Activated naive CD4-positive, alpha-beta T cell treated with anti-CD3 and anti-CD28 coated beads, Interleukin-2, amount 10 ng/mL, durations not matched to agents 7 days and 5 days (primary cell): ENCODE measurements around the gene GLYATL3.
A peak's percentile ranks its signal among the peaks of the same experiment; 100 is the strongest.
"Not testable (repeated sequence)": the region's sequence is repeated elsewhere in the genome, so short reads cannot be mapped to it uniquely, and the experiment has no call there.

Experiments used
- CTCF ChIA-PET: fragments of 350-600 bp; sonication (Branson Sonifier 250); formaldehyde crosslinking; loops from one replicate; lab custom pipeline; 2021; ENCODE audit warnings: antibody characterized with exemption; lab: Charles Lee
- DNase-seq: peaks from one replicate; pipeline ENCODE4 v3.0.0-alpha.2; 2020
- H3K27ac Mint-ChIP-seq: one replicate; pipeline ENCODE4 v1.8.0; 2021; ENCODE audit warnings: mild to moderate bottlenecking, moderate library complexity, mixed read lengths
- H3K27me3 Mint-ChIP-seq: one replicate; pipeline ENCODE4 v1.8.0; 2021; ENCODE audit warnings: mild to moderate bottlenecking, mixed read lengths
- H3K36me3 Mint-ChIP-seq: one replicate; pipeline ENCODE4 v1.8.0; 2021; ENCODE audit warnings: mixed read lengths
- H3K4me1 Mint-ChIP-seq: one replicate; pipeline ENCODE4 v1.8.0; 2021; ENCODE audit warnings: mixed read lengths
- H3K4me3 Mint-ChIP-seq: one replicate; pipeline ENCODE4 v1.8.0; 2021; ENCODE audit warnings: mild to moderate bottlenecking, moderate library complexity, mixed read lengths
- H3K9me3 Mint-ChIP-seq: one replicate; pipeline ENCODE4 v1.8.0; 2021; ENCODE audit warnings: mixed read lengths

The GLYATL3 gene

GRCh38 chr6:49499623-49500022 is at the start of gene GLYATL3:
TSS of gene GLYATL3 (plus strand) at chr6:49499923. CDS start at chr6:49511991, 12,068 bp downstream.
- no peaks in the 10 kb centered on the region for H3K36me3 Mint-ChIP-seq
- no peak within 1 kb of the TSS for H3K27ac Mint-ChIP-seq
- CTCF ChIA-PET: no interaction called here
- no peaks in the 10 kb centered on the region for H3K9me3 Mint-ChIP-seq
- H3K4me3 Mint-ChIP-seq: no peak within 1 kb of the TSS
- no peaks in the 10 kb centered on the region for H3K4me1 Mint-ChIP-seq
- no peaks in the 10 kb centered on the region for H3K27me3 Mint-ChIP-seq
- DNase-seq: no peak

GRCh38 chr6:49453221-49453620 is 46.5 kb upstream of the GLYATL3 start:
- Mint-ChIP-seq H3K27me3 (no peaks in the 10 kb centered on the region), H3K27ac (no peak overlapping the region), H3K36me3 (peaks cover 20% of the 10 kb centered on the region), H3K4me3 (no peak overlapping the region), H3K9me3 (no peaks in the 10 kb centered on the region), H3K4me1 (peaks cover 9% of the 10 kb centered on the region)
- CTCF ChIA-PET: interaction anchor here (0.7 to 1.1 kb wide), 2 partner anchors 15 to 99 kb away, joined by 3 to 5 read pairs; no protein-coding TSS in a partner anchor
- no peak for DNase-seq

- H3K4me1 Mint-ChIP-seq: peaks cover 11% of the 10 kb centered on the region
- no peak for DNase-seq
- CTCF ChIA-PET: interaction anchor here (0.7 to 1.1 kb wide), 4 partner anchors 10 to 147 kb away, joined by 3 to 4 read pairs (median 3); no protein-coding TSS in a partner anchor
- H3K27me3 Mint-ChIP-seq: no peaks in the 10 kb centered on the region
- no peaks in the 10 kb centered on the region for H3K9me3 Mint-ChIP-seq
- no peak overlapping the region for H3K4me3 Mint-ChIP-seq
- H3K27ac Mint-ChIP-seq: peak overlapping the region; percentile 74
- H3K36me3 Mint-ChIP-seq: peaks cover 25% of the 10 kb centered on the region
These were observed 44.7 kb upstream of the GLYATL3 start for GRCh38 chr6:49454787-49455709.

- H3K4me3 Mint-ChIP-seq: no peak overlapping the region
- no peak for DNase-seq
- H3K4me1 Mint-ChIP-seq: peaks cover 29% of the 10 kb centered on the region
- no peaks in the 10 kb centered on the region for H3K9me3 Mint-ChIP-seq
- peaks cover 25% of the 10 kb centered on the region for H3K36me3 Mint-ChIP-seq
- H3K27ac Mint-ChIP-seq: no peak overlapping the region
- CTCF ChIA-PET: no interaction called here
- no peaks in the 10 kb centered on the region for H3K27me3 Mint-ChIP-seq
These were observed 42.0 kb upstream of the GLYATL3 start for GRCh38 chr6:49457771-49458170.

- Mint-ChIP-seq H3K4me3 (peak overlapping the region; percentile 92), H3K27me3 (no peaks in the 10 kb centered on the region), H3K9me3 (no peaks in the 10 kb centered on the region), H3K27ac (peak overlapping the region; percentile 98), H3K4me1 (peaks cover 49% of the 10 kb centered on the region), H3K36me3 (peaks cover 27% of the 10 kb centered on the region)
- CTCF ChIA-PET: no interaction called here
- DNase-seq: no peak
These were observed 37.7 kb upstream of the GLYATL3 start for GRCh38 chr6:49462071-49462470.

- Mint-ChIP-seq H3K4me1 (peaks cover 49% of the 10 kb centered on the region), H3K9me3 (no peaks in the 10 kb centered on the region), H3K36me3 (peaks cover 24% of the 10 kb centered on the region), H3K27ac (peak overlapping the region; percentile 98), H3K4me3 (peak overlapping the region; percentile 92), H3K27me3 (no peaks in the 10 kb centered on the region)
- CTCF ChIA-PET: no interaction called here
- DNase-seq: no peak
These were observed 37.2 kb upstream of the GLYATL3 start for GRCh38 chr6:49462599-49462926.

GRCh38 chr6:49462927-49463611 is 36.7 kb upstream of the GLYATL3 start, which contains the start of the genes CENPQ and MMUT:
TSS of gene CENPQ (plus strand) at chr6:49463370. CDS start at chr6:49470177, 6,807 bp downstream.
TSS of gene MMUT (minus strand) at chr6:49463253. CDS start at chr6:49459466, 3,787 bp downstream.
- Mint-ChIP-seq H3K27ac (peak within 1 kb of the TSS; percentile 98), H3K36me3 (peaks cover 22% of the 10 kb centered on the region), H3K4me1 (peaks cover 53% of the 10 kb centered on the region), H3K9me3 (no peaks in the 10 kb centered on the region), H3K27me3 (no peaks in the 10 kb centered on the region), H3K4me3 (peak within 1 kb of the TSS; percentile 92)
- peak; percentile 96 for DNase-seq
- CTCF ChIA-PET: no interaction called here

GRCh38 chr6:49463612-49463967 is 36.1 kb upstream of the GLYATL3 start:
- CTCF ChIA-PET: no interaction called here
- H3K36me3 Mint-ChIP-seq: peaks cover 20% of the 10 kb centered on the region
- H3K4me3 Mint-ChIP-seq: peak overlapping the region; percentile 92
- peak overlapping the region; percentile 98 for H3K27ac Mint-ChIP-seq
- no peaks in the 10 kb centered on the region for H3K9me3 Mint-ChIP-seq
- H3K27me3 Mint-ChIP-seq: no peaks in the 10 kb centered on the region
- peaks cover 53% of the 10 kb centered on the region for H3K4me1 Mint-ChIP-seq
- DNase-seq: no peak

- DNase-seq: no peak
- CTCF ChIA-PET: interaction anchor here (0.8 kb wide), 1 partner anchor 10 kb away, joined by 3 read pairs; no protein-coding TSS in a partner anchor
- no peaks in the 10 kb centered on the region for H3K27me3 Mint-ChIP-seq
- H3K4me3 Mint-ChIP-seq: peak overlapping the region; percentile 92
- H3K27ac Mint-ChIP-seq: no peak overlapping the region
- peaks cover 11% of the 10 kb centered on the region for H3K36me3 Mint-ChIP-seq
- H3K9me3 Mint-ChIP-seq: no peaks in the 10 kb centered on the region
- H3K4me1 Mint-ChIP-seq: peaks cover 55% of the 10 kb centered on the region
These were observed 35.0 kb upstream of the GLYATL3 start for GRCh38 chr6:49464691-49465090.

GRCh38 chr6:49468042-49468441 is 31.7 kb upstream of the GLYATL3 start:
- Mint-ChIP-seq H3K9me3 (no peaks in the 10 kb centered on the region), H3K36me3 (peaks cover 14% of the 10 kb centered on the region), H3K4me1 (peaks cover 36% of the 10 kb centered on the region), H3K4me3 (no peak overlapping the region), H3K27me3 (no peaks in the 10 kb centered on the region), H3K27ac (no peak overlapping the region)
- no peak for DNase-seq
- CTCF ChIA-PET: interaction anchor here (1.0 to 1.5 kb wide), 2 partner anchors 15 to 64 kb away, joined by 3 to 5 read pairs; no protein-coding TSS in a partner anchor

GRCh38 chr6:49476564-49476963 is 23.2 kb upstream of the GLYATL3 start:
- CTCF ChIA-PET, H3K4me1 Mint-ChIP-seq, H3K27ac Mint-ChIP-seq, H3K9me3 Mint-ChIP-seq, H3K27me3 Mint-ChIP-seq, H3K4me3 Mint-ChIP-seq, DNase-seq: not testable (repeated sequence)
- H3K36me3 Mint-ChIP-seq: peaks cover 40% of the 10 kb centered on the region

GRCh38 chr6:49479308-49479970 is 20.3 kb upstream of the GLYATL3 start:
- no peaks in the 10 kb centered on the region for H3K9me3 Mint-ChIP-seq
- no peak for DNase-seq
- H3K4me1 Mint-ChIP-seq: no peaks in the 10 kb centered on the region
- CTCF ChIA-PET: no interaction called here
- no peak overlapping the region for H3K4me3 Mint-ChIP-seq
- H3K27me3 Mint-ChIP-seq: no peaks in the 10 kb centered on the region
- peaks cover 31% of the 10 kb centered on the region for H3K36me3 Mint-ChIP-seq
- H3K27ac Mint-ChIP-seq: no peak overlapping the region

GRCh38 chr6:49481846-49482245 is 17.9 kb upstream of the GLYATL3 start:
- peaks cover 22% of the 10 kb centered on the region for H3K36me3 Mint-ChIP-seq
- H3K27ac Mint-ChIP-seq, H3K4me3 Mint-ChIP-seq, H3K9me3 Mint-ChIP-seq, H3K4me1 Mint-ChIP-seq, H3K27me3 Mint-ChIP-seq, DNase-seq, CTCF ChIA-PET: not testable (repeated sequence)

- H3K36me3 Mint-ChIP-seq: peaks cover 21% of the 10 kb centered on the region
- not testable (repeated sequence) for H3K27ac Mint-ChIP-seq
These were observed 16.3 kb upstream of the GLYATL3 start for GRCh38 chr6:49483380-49483779.

More at GRCh38 chr6:49483380-49483779, 16.3 kb upstream of the GLYATL3 start:
- H3K4me3 Mint-ChIP-seq, CTCF ChIA-PET, H3K4me1 Mint-ChIP-seq, H3K27me3 Mint-ChIP-seq, DNase-seq, H3K9me3 Mint-ChIP-seq: not testable (repeated sequence)
